Measurements from ENCODE around the gene ITIH4.

ITIH4 gene

GRCh38 chr3:52830535-52831258 lies at the start of gene ITIH4:
Gene ITIH4, minus strand, starts transcription at chr3:52830672. Its CDS starts 30 bp downstream, at chr3:52830642.
- no peak for DNase-seq

GRCh38 chr3:52880047-52880446 lies 49.6 kb upstream of the ITIH4 start:
- no peak for DNase-seq

GRCh38 chr3:52879581-52879980 lies 49.1 kb upstream of the ITIH4 start:
- DNase-seq = no peak

GRCh38 chr3:52879090-52879489 lies 48.6 kb upstream of the ITIH4 start:
- no peak for DNase-seq

GRCh38 chr3:52877085-52877484 lies 46.6 kb upstream of the ITIH4 start:
- DNase-seq = no peak

- no peak for DNase-seq
Observed at GRCh38 chr3:52874864-52875587, 44.6 kb upstream of the ITIH4 start.

GRCh38 chr3:52874160-52874701 lies 43.8 kb upstream of the ITIH4 start:
- DNase-seq = no peak

- DNase-seq = no peak
Observed at GRCh38 chr3:52873433-52874159, 43.1 kb upstream of the ITIH4 start.

- DNase-seq = no peak
Observed at GRCh38 chr3:52872245-52872644, 41.8 kb upstream of the ITIH4 start.

GRCh38 chr3:52871761-52872160 lies 41.3 kb upstream of the ITIH4 start:
- no peak for DNase-seq

- DNase-seq = no peak
Observed at GRCh38 chr3:52870471-52870870, 40.0 kb upstream of the ITIH4 start.

- DNase-seq = no peak
Observed at GRCh38 chr3:52866427-52866826, 36.0 kb upstream of the ITIH4 start.

GRCh38 chr3:52865994-52866393 lies 35.5 kb upstream of the ITIH4 start:
- no peak for DNase-seq

- DNase-seq = no peak
Observed at GRCh38 chr3:52860424-52860768, 29.9 kb upstream of the ITIH4 start.

GRCh38 chr3:52859686-52860423 lies 29.4 kb upstream of the ITIH4 start:
- no peak for DNase-seq

GRCh38 chr3:52857864-52858263 lies 27.4 kb upstream of the ITIH4 start:
- DNase-seq = no peak

GRCh38 chr3:52857133-52857532 lies 26.7 kb upstream of the ITIH4 start:
- no peak for DNase-seq

GRCh38 chr3:52856666-52857065 lies 26.2 kb upstream of the ITIH4 start:
- no peak for DNase-seq

GRCh38 chr3:52854013-52854412 lies 23.5 kb upstream of the ITIH4 start:
- DNase-seq = no peak

GRCh38 chr3:52852419-52852818 lies 21.9 kb upstream of the ITIH4 start:
- DNase-seq = no peak

GRCh38 chr3:52851348-52851747 lies 20.9 kb upstream of the ITIH4 start:
- DNase-seq = no peak

GRCh38 chr3:52849656-52850055 lies 19.2 kb upstream of the ITIH4 start:
- DNase-seq = no peak

GRCh38 chr3:52848617-52849016 lies 18.1 kb upstream of the ITIH4 start:
- no peak for DNase-seq

Measured in femur (tissue), 1 donor.